GM21367 (cell line): ENCODE results near the gene TADA2A.

Experiments used
- ATAC-seq: cut with Tn5 transposase; IDR thresholded peaks from one replicate; pipeline ENCODE4 v1.9.1; 2021; ENCODE audit not compliant: unreplicated experiment

The TADA2A gene

GRCh38 chr17:37520174-37520573, 113.5 kb downstream of the TADA2A start:
- ATAC-seq = no peak

GRCh38 chr17:37521821-37522220, 115.1 kb downstream of the TADA2A start:
- no peak for ATAC-seq

DNA sequence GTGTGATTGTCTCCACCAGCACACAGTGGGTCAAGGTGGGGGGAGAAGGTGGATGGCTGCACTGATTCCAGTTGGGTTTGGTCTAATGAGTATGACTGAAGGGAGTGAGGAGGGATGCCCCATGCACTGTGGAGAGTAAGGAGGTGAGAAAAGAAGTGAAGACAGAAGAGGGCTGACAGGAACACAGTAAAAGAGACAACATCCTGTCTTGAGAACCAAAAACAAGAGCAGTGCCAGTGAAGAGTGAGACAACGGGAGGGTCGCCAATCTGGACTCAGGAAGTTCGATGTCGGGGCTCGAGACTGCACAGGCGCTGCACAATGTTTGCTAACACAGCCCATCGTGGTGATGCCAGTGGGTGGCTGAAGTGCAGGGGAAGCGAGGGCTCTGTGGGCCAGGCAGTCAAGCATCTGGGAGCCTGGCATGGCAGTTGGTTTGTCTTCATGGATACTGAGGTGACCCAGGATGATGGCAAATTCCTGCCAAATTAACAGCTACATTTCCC, 117.1 kb downstream of the TADA2A start:
- no peak for ATAC-seq

DNA sequence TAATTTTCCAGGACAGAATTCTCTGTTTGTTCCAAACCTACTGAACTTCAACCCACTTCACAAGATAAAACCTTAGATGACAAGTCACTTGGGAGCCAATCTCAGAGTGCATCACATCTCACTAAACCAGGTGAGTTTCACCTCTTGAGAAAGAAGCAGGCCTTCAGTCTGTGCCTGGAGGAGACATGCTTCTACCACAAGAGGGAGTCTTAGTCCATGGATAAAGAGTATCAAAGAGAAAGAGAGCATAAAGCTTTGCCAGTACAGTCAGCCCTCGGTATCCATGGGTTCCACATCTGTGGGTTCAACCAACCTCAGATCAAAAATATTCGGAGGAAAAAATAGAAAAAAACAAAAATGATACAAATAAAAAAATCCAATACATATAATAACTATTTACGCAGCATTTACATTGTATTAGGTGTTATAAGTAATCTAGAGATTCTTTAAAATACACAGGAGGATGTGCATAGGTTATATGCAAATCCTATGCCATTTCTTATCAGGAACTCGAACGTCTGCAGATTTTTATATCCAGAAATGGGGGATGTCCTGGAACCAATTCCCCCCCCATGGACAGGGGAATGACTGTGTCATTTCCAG, 120.7 kb downstream of the TADA2A start:
- ATAC-seq = no peak
